Activated T-cell treated with anti-CD3 and anti-CD28 coated beads for 48 hours (primary cell): ENCODE results near the gene EGFLAM.

Experiments used
- DNase-seq: peaks from one replicate; pipeline ENCODE4 v3.0.0-alpha.2; 2020; ENCODE audit warnings: low read depth

EGFLAM gene

DNA sequence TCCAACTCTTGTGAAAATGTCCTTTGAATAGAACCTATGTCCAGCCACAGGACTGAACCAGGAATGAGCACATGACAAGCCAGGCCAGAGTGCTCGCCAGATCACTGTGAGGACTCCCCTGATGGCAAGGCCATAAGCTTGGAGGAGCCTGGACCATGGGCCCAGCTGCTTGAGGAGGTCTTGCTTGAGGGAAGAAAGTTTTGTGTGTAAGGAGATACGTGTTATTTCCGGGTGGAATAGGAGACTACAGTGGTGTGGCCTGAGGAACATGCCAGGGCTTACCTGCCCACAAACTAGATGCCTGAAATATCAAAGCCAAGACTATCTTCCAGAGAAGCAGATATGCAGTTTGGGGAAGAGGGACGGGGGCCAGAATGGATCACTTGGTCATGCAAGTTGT, 213.3 kb downstream of the EGFLAM start:
- DNase-seq = no peak

DNA sequence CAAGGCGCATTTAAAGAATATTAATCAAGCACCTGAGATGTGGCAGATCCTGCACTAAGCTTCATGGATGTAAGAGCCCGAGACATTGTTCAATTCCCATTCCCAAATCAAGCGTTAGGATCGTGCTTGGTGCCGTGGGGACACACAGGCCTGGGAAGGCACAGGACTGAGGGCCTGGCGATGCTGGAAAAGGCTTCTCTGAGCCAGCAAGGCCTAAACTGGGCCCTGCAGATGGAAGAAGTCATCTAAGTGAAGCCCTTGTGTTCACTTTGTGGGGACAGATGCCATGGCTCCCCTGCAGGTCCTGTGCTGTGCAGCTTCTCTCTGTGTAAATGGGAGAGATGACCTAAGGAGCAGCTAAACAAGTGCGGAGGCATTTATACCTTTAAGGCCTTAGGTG, 214.2 kb downstream of the EGFLAM start:
- DNase-seq = no peak

DNA sequence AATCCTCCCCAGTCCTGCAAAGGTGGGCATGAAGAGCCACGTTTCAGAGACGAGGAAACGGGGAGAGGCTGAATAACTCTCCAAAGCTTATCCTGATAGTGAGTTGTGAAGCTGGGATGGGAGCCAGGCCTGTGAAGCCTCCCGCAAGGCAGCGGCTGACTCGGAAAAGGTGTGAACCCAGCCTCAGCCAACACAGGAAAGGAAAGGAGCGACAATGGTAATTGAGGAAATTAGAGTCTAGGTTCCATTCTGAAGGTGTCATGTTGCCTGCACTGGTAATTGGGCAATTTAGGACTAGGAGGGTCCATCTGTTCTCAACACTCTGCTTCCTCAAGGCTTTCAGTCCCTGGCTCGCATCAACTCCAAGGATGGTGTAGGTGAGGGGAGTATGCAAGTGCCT, 214.6 kb downstream of the EGFLAM start:
- DNase-seq = no peak

DNA sequence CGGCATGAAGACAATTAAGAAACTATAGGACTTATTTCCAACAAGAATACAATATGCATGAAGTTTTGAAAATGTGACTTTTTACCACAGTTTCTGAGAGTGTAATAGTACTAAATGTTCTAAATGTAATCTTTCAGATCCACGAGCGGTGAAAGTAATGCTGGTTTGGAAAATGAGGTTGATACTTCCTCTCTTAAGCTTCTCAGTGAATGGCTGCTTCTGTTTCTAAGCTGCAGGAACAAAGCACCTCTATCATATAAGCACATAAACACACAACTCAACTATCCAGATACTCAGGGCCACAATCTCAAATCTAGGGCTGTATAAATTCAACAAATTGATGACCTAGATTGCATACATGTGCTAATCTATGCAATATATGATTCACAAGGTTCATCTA, 219.8 kb downstream of the EGFLAM start:
- no peak for DNase-seq

DNA sequence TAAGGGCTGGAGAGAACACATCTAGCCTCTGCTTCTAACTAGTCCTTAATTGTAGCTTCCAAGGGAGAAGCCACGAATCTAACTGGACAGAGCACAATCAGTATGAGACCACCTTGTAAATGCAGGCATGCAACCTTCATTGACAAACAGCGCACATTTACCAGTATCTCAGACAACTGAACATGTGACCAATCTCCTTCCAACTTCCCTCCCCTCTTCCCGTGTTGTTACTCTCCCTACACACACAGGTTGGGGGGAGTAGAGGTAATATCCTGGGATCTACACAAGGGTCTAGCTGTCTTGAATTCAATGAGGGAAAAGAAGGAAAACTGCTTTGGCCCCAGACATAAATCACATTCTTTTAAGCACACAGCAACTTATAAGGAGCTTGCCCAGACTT, 220.5 kb downstream of the EGFLAM start:
- no peak for DNase-seq

DNA sequence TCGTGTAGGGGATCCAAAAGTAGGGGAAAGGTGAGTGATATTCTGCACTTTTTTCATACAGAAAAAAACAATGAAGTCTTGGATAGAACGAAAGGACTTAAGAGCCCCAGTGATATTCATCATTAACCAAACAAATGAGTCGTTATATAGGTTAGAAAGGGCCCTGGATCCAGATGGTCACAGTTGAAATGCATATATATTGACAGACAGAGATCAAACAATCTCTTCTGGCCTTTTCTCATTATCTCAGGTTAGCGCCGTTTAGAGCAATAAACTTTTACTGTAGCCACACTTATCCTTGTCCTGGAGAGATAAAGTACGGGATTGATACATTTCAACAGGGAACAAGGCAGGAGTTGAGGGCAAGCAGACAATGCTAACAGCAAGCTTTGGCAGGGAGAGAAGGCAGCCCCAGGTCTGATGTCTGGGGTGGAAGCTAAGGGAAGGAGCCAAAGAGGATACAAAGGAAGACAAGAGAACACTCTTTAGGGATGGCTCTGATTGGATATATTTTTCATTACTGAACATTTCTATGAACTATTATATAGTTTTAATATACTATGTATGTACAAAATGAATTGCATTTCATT, 221.1 kb downstream of the EGFLAM start:
- no peak for DNase-seq

DNA sequence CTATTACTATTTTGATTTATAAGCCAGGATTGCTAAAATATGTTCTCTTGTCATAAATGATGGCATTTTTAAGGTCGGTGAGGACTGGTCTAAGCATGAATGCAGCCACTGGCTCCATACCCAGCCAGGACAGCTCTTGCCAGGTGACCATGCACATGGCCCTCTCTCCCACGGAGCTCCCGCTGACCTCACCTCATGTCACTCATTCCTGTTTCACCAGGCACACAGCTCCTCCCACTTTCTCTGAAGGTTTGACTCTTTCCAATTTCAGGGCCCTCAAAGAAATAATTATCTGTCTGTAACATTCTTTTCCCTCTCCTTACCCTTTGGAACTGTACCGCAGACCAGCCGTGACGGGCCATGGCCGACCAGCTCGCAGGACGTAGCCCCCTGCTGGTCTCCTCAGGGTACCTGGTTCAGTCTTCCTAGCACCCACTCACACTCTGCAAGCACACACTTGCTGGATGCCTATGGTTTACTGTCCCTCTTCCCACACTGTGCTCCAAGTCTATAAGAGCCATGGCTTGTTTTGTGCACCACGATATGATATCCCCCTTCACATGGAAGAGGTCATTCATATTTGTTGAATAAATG, 225.5 kb downstream of the EGFLAM start:
- no peak for DNase-seq

DNA sequence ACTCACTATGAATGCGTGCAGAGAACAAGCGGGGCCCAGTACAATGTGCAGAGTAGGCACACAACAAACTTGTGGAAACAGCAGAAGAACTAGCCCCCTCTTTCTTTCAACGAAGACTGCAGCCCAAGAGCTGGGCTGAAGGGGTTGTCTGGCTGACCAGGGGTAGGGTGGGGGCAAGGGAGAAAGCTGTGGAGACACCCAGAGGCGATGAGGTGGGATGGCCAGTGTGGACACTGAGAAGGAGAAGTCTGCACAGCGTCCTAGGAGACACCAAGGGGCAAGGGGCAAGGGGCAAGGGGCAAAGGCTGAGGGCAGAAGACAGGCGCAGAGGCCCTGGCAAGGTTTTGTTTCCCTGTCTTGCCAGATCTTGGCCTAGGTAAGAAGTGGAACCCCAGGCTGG, 235.8 kb downstream of the EGFLAM start:
- no peak for DNase-seq

DNA sequence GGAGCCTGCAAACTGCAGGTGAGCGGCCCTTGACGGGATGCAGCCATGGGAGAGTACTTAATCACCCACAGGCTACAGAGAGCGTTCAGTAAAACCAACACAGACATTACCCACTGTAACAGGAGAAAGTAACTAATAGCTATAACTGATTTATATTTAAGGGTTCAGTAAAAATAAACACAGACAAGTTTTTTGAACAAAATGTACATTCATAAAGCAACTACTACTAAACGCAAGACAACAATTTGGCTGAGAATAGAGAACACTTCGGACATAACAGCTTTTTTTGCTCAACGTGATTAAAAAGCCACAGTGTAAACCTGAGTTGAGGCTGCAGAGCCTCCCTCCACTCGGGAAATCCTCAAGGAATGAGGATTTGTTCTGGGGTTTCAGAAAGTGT, 236.4 kb downstream of the EGFLAM start:
- DNase-seq = no peak

DNA sequence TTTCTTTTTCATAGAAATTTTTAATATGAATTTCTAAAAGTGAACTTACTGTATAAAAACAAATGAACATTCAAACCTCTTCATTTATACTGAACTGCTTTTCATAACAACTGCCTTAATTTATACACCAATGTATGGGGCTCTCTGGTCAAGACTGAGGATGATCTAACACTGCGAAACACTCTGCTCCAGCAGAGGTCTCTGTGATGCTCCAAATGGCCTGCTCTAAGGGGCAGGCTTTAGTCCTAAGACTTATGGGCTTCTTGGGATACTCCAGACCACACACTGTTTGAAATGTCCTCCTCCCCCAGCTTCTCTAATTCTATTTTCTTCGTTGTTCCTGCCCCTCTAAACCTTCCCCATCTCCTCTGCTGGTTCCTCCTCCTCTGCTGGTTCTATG, 239.6 kb downstream of the EGFLAM start:
- DNase-seq = no peak

DNA sequence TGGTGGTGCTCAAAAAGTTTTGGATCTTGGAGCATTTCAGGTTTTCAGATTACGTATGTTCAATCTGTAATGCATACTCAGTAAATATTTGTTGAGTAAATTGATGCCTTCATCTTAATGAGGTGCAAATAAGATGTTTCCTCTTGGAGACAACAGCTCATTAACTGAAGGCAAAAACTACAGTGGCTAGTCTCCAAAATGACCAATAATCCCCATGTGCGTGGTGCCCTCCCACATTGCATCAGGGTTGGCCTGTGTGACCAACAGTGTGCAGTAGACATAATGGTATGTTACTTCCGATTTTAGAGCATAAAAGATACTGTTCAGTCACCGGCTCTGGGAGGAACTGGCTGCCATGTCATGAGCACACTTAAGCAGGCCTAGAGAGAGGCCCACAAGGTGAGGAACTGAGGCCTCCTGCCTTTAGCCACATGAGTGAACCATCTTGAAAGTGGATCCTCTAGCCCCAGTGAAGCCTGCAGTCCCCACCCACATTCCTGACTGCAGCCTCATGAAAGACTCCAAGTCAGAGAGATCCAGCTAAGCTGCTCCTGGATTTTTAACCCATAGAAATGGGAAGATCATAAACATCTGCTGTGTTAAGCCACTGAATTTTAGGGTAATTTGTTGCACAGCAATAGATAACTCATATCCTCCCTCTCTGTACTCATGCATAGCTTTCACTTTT, 242.4 kb downstream of the EGFLAM start:
- DNase-seq = no peak

DNA sequence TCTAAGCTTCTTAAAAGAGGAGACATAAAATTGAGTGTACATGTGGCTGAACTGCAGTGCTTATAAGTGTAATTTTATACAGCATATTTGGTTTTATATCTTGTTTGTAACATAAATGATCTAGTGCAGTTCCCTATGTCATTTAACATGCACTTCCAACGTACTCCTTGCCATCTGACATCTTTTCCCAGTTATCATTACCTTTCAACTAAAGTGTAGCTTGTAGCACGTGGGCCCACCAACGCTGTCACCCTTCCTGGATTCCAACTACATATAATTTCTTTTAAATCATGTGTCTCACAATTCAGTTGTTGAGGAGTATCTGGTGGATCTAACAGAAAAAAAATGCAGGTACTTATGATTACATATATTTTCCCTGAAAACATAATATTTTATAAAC, 247.9 kb downstream of the EGFLAM start:
- no peak for DNase-seq

DNA sequence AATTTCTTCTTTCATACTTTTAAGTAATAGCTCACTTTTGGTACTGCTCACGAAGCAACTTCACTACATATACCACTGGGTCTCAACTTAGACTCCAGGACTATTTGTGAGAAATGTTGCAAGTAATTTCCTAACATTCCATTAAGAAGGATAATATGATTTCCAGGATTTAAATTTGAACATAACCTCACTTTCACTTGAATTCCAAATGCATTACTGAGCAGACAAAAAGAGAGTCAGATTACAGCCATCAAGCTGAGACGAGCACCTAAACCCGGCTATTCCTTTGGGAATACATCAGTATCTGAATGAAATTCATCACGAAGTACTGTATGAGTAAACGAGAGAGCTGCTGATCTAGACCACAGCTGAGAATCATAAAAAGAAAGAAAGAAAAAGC, 250.8 kb downstream of the EGFLAM start:
- DNase-seq = no peak
